GM23338 (cell line): Measurements from ENCODE around the gene ZFYVE27.

ENCODE experiments used
- EZH2 ChIP-seq: fragments of 200-600 bp; sonication (generic); IDR thresholded peaks from one replicate; pipeline ENCODE4 v1.8.0; 2017; ENCODE audit warnings: antibody characterized with exemption, mild to moderate bottlenecking, low read depth; ENCODE audit not compliant: unreplicated experiment
- EZH2phosphoT487 ChIP-seq: fragments of 200-600 bp; sonication (generic); IDR thresholded peaks from one replicate; pipeline ENCODE4 v1.8.1; 2018; ENCODE audit warnings: antibody characterized with exemption; ENCODE audit not compliant: unreplicated experiment
- JUNB ChIP-seq: IDR thresholded peaks from one replicate; pipeline ENCODE4 v1.6.1; 2016; ENCODE audit warnings: antibody characterized with exemption; ENCODE audit not compliant: unreplicated experiment
- POLR2AphosphoS5 ChIP-seq: IDR thresholded peaks from 2 replicates; pipeline ENCODE4 v1.6.1; 2016; ENCODE audit warnings: antibody characterized with exemption, low read depth
- ZNF114 ChIP-seq: fragments of 250-450 bp; sonication (Bioruptor Pico); IDR thresholded peaks from 2 replicates; pipeline ENCODE4 v1.5.0; 2020; ENCODE audit warnings: mild to moderate bottlenecking, moderate library complexity
- ZNF331 ChIP-seq: fragments of 250-450 bp; sonication (Bioruptor Pico); IDR thresholded peaks from 2 replicates; pipeline ENCODE4 v1.5.0; 2020; ENCODE audit warnings: low read depth, mild to moderate bottlenecking, moderate library complexity
- TF ChIP-seq, protein P1 (sequence below), 2 experiments: fragments of 200-600 bp in 1 of 2; sonication (generic) in 1 of 2; conservative IDR thresholded peaks; 2 replicates each; pipeline versions ENCODE4 v1.5.1 to v1.6.1; 2016 to 2017; ENCODE audit warnings: antibody characterized with exemption in 2 of 2, low read depth in 2 of 2, mild to moderate bottlenecking in 2 of 2, moderate library complexity in 1 of 2
- TF ChIP-seq, protein P2 (sequence below): IDR thresholded peaks from one replicate; pipeline ENCODE4 v1.6.1; 2018; ENCODE audit warnings: antibody characterized with exemption; ENCODE audit not compliant: unreplicated experiment

DNA sequence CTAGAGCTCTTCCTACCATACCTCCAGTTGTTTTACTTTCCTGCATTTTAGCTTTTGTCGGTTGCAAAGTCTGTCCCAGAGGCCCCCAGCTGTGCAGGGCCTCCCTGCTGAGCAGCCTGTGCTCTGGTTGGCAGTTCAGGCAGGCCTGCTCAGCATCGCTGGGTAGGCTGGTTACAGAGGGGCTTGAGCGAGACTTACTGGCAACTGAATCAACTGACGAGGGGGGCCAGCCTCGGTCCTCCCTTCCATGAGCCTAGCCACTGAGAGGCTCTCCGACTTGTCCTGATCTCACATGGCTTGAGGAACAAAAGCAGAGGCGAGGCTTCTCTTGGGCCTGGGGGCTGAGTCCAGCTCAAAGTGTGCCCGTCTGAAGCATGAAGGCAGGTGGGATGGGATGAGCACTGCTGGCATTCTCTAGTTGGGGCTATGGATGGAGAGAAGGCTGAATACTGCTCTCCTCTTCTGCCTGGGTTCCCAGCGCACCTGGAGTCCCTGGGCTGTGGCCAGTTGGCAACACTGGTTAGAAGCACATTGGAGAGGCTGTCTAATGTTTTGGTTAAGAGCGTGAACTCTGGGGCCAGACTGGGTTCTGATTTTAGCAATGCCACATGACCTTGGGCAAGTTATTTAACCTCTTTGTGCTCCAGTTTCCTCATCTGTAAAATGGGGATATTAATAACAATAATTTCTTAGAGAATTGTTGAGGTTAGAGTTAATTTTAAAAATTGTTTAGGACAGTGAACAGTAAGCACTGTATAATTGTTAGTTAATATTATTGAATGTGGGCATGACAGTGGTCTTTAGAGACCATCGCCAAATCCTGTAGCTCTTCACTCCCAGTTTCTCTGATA, 41.7 kb downstream of the ZFYVE27 start:
- TF ChIP-seq, protein P1, sequence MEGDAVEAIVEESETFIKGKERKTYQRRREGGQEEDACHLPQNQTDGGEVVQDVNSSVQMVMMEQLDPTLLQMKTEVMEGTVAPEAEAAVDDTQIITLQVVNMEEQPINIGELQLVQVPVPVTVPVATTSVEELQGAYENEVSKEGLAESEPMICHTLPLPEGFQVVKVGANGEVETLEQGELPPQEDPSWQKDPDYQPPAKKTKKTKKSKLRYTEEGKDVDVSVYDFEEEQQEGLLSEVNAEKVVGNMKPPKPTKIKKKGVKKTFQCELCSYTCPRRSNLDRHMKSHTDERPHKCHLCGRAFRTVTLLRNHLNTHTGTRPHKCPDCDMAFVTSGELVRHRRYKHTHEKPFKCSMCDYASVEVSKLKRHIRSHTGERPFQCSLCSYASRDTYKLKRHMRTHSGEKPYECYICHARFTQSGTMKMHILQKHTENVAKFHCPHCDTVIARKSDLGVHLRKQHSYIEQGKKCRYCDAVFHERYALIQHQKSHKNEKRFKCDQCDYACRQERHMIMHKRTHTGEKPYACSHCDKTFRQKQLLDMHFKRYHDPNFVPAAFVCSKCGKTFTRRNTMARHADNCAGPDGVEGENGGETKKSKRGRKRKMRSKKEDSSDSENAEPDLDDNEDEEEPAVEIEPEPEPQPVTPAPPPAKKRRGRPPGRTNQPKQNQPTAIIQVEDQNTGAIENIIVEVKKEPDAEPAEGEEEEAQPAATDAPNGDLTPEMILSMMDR (conservative IDR thresholded peaks at IDR 0.05; ENCODE audit: low read depth in 2 of 2) = no peak
- no peak for TF ChIP-seq EZH2phosphoT487
- TF ChIP-seq ZNF331 (CRISPR knock-in tag) = no peak
- TF ChIP-seq, protein P2, sequence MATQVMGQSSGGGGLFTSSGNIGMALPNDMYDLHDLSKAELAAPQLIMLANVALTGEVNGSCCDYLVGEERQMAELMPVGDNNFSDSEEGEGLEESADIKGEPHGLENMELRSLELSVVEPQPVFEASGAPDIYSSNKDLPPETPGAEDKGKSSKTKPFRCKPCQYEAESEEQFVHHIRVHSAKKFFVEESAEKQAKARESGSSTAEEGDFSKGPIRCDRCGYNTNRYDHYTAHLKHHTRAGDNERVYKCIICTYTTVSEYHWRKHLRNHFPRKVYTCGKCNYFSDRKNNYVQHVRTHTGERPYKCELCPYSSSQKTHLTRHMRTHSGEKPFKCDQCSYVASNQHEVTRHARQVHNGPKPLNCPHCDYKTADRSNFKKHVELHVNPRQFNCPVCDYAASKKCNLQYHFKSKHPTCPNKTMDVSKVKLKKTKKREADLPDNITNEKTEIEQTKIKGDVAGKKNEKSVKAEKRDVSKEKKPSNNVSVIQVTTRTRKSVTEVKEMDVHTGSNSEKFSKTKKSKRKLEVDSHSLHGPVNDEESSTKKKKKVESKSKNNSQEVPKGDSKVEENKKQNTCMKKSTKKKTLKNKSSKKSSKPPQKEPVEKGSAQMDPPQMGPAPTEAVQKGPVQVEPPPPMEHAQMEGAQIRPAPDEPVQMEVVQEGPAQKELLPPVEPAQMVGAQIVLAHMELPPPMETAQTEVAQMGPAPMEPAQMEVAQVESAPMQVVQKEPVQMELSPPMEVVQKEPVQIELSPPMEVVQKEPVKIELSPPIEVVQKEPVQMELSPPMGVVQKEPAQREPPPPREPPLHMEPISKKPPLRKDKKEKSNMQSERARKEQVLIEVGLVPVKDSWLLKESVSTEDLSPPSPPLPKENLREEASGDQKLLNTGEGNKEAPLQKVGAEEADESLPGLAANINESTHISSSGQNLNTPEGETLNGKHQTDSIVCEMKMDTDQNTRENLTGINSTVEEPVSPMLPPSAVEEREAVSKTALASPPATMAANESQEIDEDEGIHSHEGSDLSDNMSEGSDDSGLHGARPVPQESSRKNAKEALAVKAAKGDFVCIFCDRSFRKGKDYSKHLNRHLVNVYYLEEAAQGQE = no peak
- no peak for TF ChIP-seq POLR2AphosphoS5
- no peak for TF ChIP-seq JUNB
- TF ChIP-seq EZH2 = no peak
- TF ChIP-seq ZNF114 (CRISPR knock-in tag) = no peak
